Right hindlimb (tissue), 1 donor: ENCODE measurements around the gene TTYH1.

Source experiments
- DNase-seq: peaks from one replicate; pipeline ENCODE4 v3.0.0-alpha.2; 2018

Gene TTYH1

GRCh38 chr19:54424660-54425381, 9.6 kb downstream of the TTYH1 start:
- DNase-seq = no peak

- no peak for DNase-seq
These were observed 10.1 kb downstream of the TTYH1 start for GRCh38 chr19:54425382-54425723.

- DNase-seq = no peak
These were observed 11.1 kb downstream of the TTYH1 start for GRCh38 chr19:54426291-54426931.

GRCh38 chr19:54427586-54427985, 12.3 kb downstream of the TTYH1 start:
- no peak for DNase-seq

- no peak for DNase-seq
These were observed 13.3 kb downstream of the TTYH1 start for GRCh38 chr19:54428323-54429175.

- no peak for DNase-seq
These were observed 13.9 kb downstream of the TTYH1 start for GRCh38 chr19:54429176-54429495.

- no peak for DNase-seq
These were observed 14.4 kb downstream of the TTYH1 start for GRCh38 chr19:54429545-54430227.

GRCh38 chr19:54430306-54431254, 15.3 kb downstream of the TTYH1 start:
- peak; percentile 78 for DNase-seq

- no peak for DNase-seq
These were observed 16.1 kb downstream of the TTYH1 start for GRCh38 chr19:54431255-54431838.

GRCh38 chr19:54432144-54432738, 17.0 kb downstream of the TTYH1 start:
- no peak for DNase-seq

GRCh38 chr19:54433697-54434096, 18.4 kb downstream of the TTYH1 start:
- peak; percentile 10 for DNase-seq

GRCh38 chr19:54434112-54434872, 19.0 kb downstream of the TTYH1 start:
- DNase-seq = peak; percentile 13

- DNase-seq = peak; percentile 28
These were observed 19.6 kb downstream of the TTYH1 start for GRCh38 chr19:54434873-54435214.

GRCh38 chr19:54435551-54436016, 20.3 kb downstream of the TTYH1 start:
- peak; percentile 26 for DNase-seq

GRCh38 chr19:54436031-54436523, 20.8 kb downstream of the TTYH1 start:
- DNase-seq = peak; percentile 49

- peak; percentile 26 for DNase-seq
These were observed 21.5 kb downstream of the TTYH1 start for GRCh38 chr19:54436628-54437252.

GRCh38 chr19:54439174-54439851, 24.0 kb downstream of the TTYH1 start:
- DNase-seq = peak; percentile 12

- DNase-seq = no peak
These were observed 25.4 kb downstream of the TTYH1 start for GRCh38 chr19:54440641-54441040.

- no peak for DNase-seq
These were observed 29.5 kb downstream of the TTYH1 start for GRCh38 chr19:54444737-54445136.
